CD4-positive, alpha-beta T cell treated with Interleukin-15 for 4 hours (primary cell): ENCODE measurements around the gene ASPRV1.

Experiments
- DNase-seq: peaks from one replicate; pipeline ENCODE4 v3.0.0-alpha.2; 2020; ENCODE audit warnings: low spot score

The ASPRV1 gene

GRCh38 chr2:69940691-69941090, 20.7 kb downstream of the ASPRV1 start:
- no peak for DNase-seq

GRCh38 chr2:69939722-69940121, 21.7 kb downstream of the ASPRV1 start:
- DNase-seq: no peak

GRCh38 chr2:69937968-69938367, 23.5 kb downstream of the ASPRV1 start:
- DNase-seq: no peak

- no peak for DNase-seq
These were observed 24.5 kb downstream of the ASPRV1 start for GRCh38 chr2:69936906-69937305.

- no peak for DNase-seq
These were observed 26.4 kb downstream of the ASPRV1 start for GRCh38 chr2:69935011-69935410.

- DNase-seq: no peak
These were observed 26.9 kb downstream of the ASPRV1 start for GRCh38 chr2:69934614-69934908.

GRCh38 chr2:69933839-69934613, 27.4 kb downstream of the ASPRV1 start:
- DNase-seq: no peak

- no peak for DNase-seq
These were observed 28.1 kb downstream of the ASPRV1 start for GRCh38 chr2:69933254-69933828.

GRCh38 chr2:69932596-69932922, 28.9 kb downstream of the ASPRV1 start:
- no peak for DNase-seq

- no peak for DNase-seq
These were observed 29.4 kb downstream of the ASPRV1 start for GRCh38 chr2:69931832-69932595.

- no peak for DNase-seq
These were observed 34.4 kb downstream of the ASPRV1 start for GRCh38 chr2:69926849-69927515.

GRCh38 chr2:69923116-69923515, 38.3 kb downstream of the ASPRV1 start:
- no peak for DNase-seq

- DNase-seq: no peak
These were observed 43.0 kb downstream of the ASPRV1 start for GRCh38 chr2:69918401-69918800.

- DNase-seq: no peak
These were observed 43.6 kb downstream of the ASPRV1 start for GRCh38 chr2:69917852-69918251.

GRCh38 chr2:69916106-69916505, 45.3 kb downstream of the ASPRV1 start:
- DNase-seq: no peak

GRCh38 chr2:69914950-69915945, 46.2 kb downstream of the ASPRV1 start, which contains the start of gene MXD1:
TSS of gene MXD1 (plus strand) at chr2:69915109. CDS start at chr2:69915331, 222 bp downstream.
- no peak for DNase-seq

GRCh38 chr2:69914164-69914949, 47.1 kb downstream of the ASPRV1 start:
- peak; percentile 100 for DNase-seq

GRCh38 chr2:69911985-69912563, 49.4 kb downstream of the ASPRV1 start:
- peak; percentile 67 for DNase-seq
